ENCODE measurements around the gene HRCT1.

- TF ChIP-seq SP1 (IDR thresholded peaks at IDR 0.05) (no peak), SUZ12 (IDR thresholded peaks at IDR 0.05) (no peak), LEF1 (IDR thresholded peaks at IDR 0.05; ENCODE audit: borderline replicate concordance) (no peak), HDGF (IDR thresholded peaks at IDR 0.05; ENCODE audit: borderline replicate concordance) (no peak), ELF4 (IDR thresholded peaks at IDR 0.05) (no peak), TARDBP (IDR thresholded peaks at IDR 0.05) (no peak), ZNF384 (IDR thresholded peaks at IDR 0.05) (no peak)
Measured at GRCh38 chr9:35939679-35940250, 33.8 kb downstream of the HRCT1 start.

All from HEK293T (cell line).